A673 (cell line): ENCODE data around the gene LMO2.

Source experiments
- EZH2 ChIP-seq: fragments of 200-600 bp; sonication (generic); IDR thresholded peaks from 2 replicates; pipeline ENCODE4 v1.6.1; 2017; ENCODE audit warnings: borderline replicate concordance, low read depth, mild to moderate bottlenecking, mixed read lengths, antibody characterized with exemption, low read length; ENCODE audit not compliant: poor library complexity, severe bottlenecking
- TF ChIP-seq, protein P1 (sequence below): fragments of 300-800, 200-600 bp; sonication (generic); conservative IDR thresholded peaks from 2 replicates; pipeline ENCODE4 v1.5.1; 2017; ENCODE audit warnings: low read depth, mild to moderate bottlenecking, antibody characterized with exemption, low read length, moderate library complexity, mixed read lengths

DNA sequence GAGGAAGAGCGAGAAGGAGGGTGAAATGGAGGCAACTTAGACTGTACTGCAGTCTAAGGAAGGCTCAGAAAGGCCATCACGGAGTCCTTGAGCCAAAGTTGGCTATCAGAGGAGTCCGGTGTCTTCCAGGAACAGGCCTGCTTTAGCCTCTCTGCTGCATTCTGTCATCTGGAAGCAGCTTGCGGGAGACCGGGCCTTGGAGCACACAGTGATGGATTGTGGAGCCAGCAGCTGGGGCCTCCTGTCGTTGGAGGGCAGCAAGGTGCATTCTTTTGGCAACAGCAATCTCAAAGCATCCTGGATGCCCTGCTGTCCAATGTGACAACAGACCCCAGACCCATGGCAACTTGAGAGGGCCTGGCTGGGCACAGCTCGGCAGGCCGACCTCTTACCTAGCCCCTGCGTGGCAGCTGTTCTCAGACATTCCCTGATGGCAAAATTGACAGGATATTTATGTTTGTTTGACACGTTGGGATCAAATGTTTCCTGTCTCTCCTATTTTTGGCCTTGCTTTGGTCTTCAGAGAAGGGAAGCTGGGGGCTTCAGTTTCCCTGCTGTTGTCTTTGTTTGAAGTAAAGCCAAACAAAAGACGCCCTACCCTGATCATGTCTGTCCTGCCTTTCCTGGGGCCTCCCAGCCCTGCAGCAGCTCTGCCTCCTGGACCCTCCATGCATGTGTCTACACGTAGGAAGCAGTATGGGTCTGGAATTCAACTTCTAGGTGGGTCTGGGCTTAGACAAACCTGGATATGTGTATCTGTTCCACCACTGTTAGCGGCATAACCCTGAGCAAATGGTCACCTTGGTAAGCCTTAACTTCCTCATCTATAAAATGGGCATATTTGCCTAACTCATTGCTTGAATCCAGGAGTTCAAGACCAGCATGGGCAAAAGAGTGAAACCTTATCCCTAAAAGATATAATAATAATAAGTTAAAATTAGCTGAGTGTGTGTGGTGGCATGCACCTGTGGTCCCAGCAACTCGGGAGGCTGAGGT, 43.9 kb upstream of the LMO2 start:
- TF ChIP-seq, protein P1, sequence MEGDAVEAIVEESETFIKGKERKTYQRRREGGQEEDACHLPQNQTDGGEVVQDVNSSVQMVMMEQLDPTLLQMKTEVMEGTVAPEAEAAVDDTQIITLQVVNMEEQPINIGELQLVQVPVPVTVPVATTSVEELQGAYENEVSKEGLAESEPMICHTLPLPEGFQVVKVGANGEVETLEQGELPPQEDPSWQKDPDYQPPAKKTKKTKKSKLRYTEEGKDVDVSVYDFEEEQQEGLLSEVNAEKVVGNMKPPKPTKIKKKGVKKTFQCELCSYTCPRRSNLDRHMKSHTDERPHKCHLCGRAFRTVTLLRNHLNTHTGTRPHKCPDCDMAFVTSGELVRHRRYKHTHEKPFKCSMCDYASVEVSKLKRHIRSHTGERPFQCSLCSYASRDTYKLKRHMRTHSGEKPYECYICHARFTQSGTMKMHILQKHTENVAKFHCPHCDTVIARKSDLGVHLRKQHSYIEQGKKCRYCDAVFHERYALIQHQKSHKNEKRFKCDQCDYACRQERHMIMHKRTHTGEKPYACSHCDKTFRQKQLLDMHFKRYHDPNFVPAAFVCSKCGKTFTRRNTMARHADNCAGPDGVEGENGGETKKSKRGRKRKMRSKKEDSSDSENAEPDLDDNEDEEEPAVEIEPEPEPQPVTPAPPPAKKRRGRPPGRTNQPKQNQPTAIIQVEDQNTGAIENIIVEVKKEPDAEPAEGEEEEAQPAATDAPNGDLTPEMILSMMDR, result no peak
- TF ChIP-seq EZH2, result no peak
